Prostate gland (tissue), 2 donors: ENCODE measurements around the gene NUBP1. TPM values are rescaled to one million over a fixed set of nuclear protein-coding genes. Genes with fewer than 3 reads are reported as not detected.
"Not testable (repeated sequence)": the region's sequence is repeated elsewhere in the genome, so short reads cannot be mapped to it uniquely, and the experiment has no call there.

Experiments
- DNase-seq: peaks from one replicate; pipeline ENCODE4 v3.0.0-alpha.2; 2019; ENCODE audit warnings: low spot score
- H3K27ac ChIP-seq, 2 donors: fragments of 200-600 bp; sonication (generic); 2 replicates each; pipeline ENCODE4 v1.5.1; 2017 to 2019
- H3K27me3 ChIP-seq: fragments of 200-600 bp; sonication (generic); replicated peaks from 2 replicates; pipeline ENCODE4 v1.5.1; 2019; ENCODE audit not compliant: insufficient read depth
- H3K36me3 ChIP-seq, 2 donors: fragments of 200-600 bp; sonication (generic); 1 replicate in 1 of 2; 2 replicates in 1 of 2; pipeline versions ENCODE4 v1.5.1 to v1.8.1; 2017 to 2019
- H3K4me1 ChIP-seq: fragments of 200-600 bp; sonication (generic); replicated peaks from 2 replicates; pipeline ENCODE4 v1.5.1; 2019
- H3K4me3 ChIP-seq, 2 donors: fragments of 200-600 bp; sonication (generic); 2 replicates each; pipeline ENCODE4 v1.5.1; 2017 to 2019
- H3K9me3 ChIP-seq: fragments of 200-600 bp; sonication (generic); 2 replicates; pipeline ENCODE4 v1.5.1; 2017
- CTCF ChIP-seq, 4 experiments: fragments of 200-600 bp in 2 of 4; fragments of 450-650 bp in 2 of 4; sonication (generic) in 2 of 4; IDR thresholded peaks; 1 replicate in 3 of 4; 2 replicates in 1 of 4; pipeline ENCODE4 v1.5.1; 2016 to 2019; ENCODE audit warnings: antibody characterized with exemption in 4 of 4, mild to moderate bottlenecking in 2 of 4, moderate library complexity in 2 of 4
- POLR2A ChIP-seq: fragments of 450-650 bp; IDR thresholded peaks from one replicate; pipeline ENCODE4 v1.6.1; 2016; ENCODE audit warnings: antibody characterized with exemption, mild to moderate bottlenecking
- POLR2AphosphoS5 ChIP-seq: sonication (generic); formaldehyde crosslinking; IDR thresholded peaks from one replicate; pipeline ENCODE4 v1.6.1; 2017; ENCODE audit warnings: antibody characterized with exemption
- WGBS: methylation state at CpG from one replicate; pipeline ENCODE4 v1.1.5; 2018; 5-methylcytosine and 5-hydroxymethylcytosine counted together
- intact Hi-C: fragments of 100-400 bp; cut with DNase I; formaldehyde crosslinking; loops from one replicate; pipeline ENCODE4 v1.14.2; 2022
- total RNA-seq, 2 donors: library from RNA; depleted of rRNA; stranded (reverse); fragments of >200 nt; gene quantifications; one replicate each; pipeline ENCODE4 v1.1.0, GENCODE V29; 2016

The NUBP1 gene
- total RNA-seq, 2 donors from 2014 or later, result 31.6 to 36.0 TPM

GRCh38 chr16:10737068-10737625 lies 6.5 kb upstream of the NUBP1 start:
- TF ChIP-seq POLR2A (no peak), CTCF (IDR thresholded peaks at IDR 0.05) (peak; percentile 90 to 98 (median 94)), POLR2AphosphoS5 (peak; percentile 53)
- intact Hi-C loops, result loop anchor here (5.0 kb wide), 2 partner anchors 155 to 220 kb away; partner anchors contain the start of gene EMP2
- no peak overlapping the region for H3K4me3 ChIP-seq

GRCh38 chr16:10738231-10739077 lies 5.2 kb upstream of the NUBP1 start:
- no peak overlapping the region for H3K4me3 ChIP-seq
- no peak for DNase-seq
- H3K27me3 ChIP-seq, result no peaks in the 10 kb centered on the region
- H3K9me3 ChIP-seq, result no peaks in the 10 kb centered on the region
- H3K4me1 ChIP-seq, result no peaks in the 10 kb centered on the region
- no peak for TF ChIP-seq POLR2AphosphoS5
- no peak for TF ChIP-seq CTCF (IDR thresholded peaks at IDR 0.05)
- TF ChIP-seq POLR2A, result no peak
- intact Hi-C loops, result loop anchor here (5.0 kb wide), 2 partner anchors 156 to 221 kb away; partner anchors contain the start of gene EMP2
- H3K36me3 ChIP-seq, result no peaks in the 10 kb centered on the region
- 66% methylated on average over 12 of the region's 12 CpGs for WGBS
- H3K27ac ChIP-seq, result no peak overlapping the region

More at GRCh38 chr16:10737068-10737625, 6.5 kb upstream of the NUBP1 start:
- H3K4me1 ChIP-seq, result no peaks in the 10 kb centered on the region
- 39% methylated on average over 12 of the region's 12 CpGs for WGBS
- no peaks in the 10 kb centered on the region for H3K27me3 ChIP-seq
- H3K36me3 ChIP-seq, result no peaks in the 10 kb centered on the region
- H3K27ac ChIP-seq, result no peak overlapping the region
- no peaks in the 10 kb centered on the region for H3K9me3 ChIP-seq
- DNase-seq, result peak; percentile 63

- Histone ChIP-seq H3K9me3 (no peaks in the 10 kb centered on the region), H3K4me3 (no peak overlapping the region), H3K36me3 (no peaks in the 10 kb centered on the region), H3K27ac (no peak overlapping the region), H3K27me3 (no peaks in the 10 kb centered on the region), H3K4me1 (no peaks in the 10 kb centered on the region)
- no peak for TF ChIP-seq POLR2A
- no peak for TF ChIP-seq POLR2AphosphoS5
- TF ChIP-seq CTCF (IDR thresholded peaks at IDR 0.05), result no peak
- intact Hi-C loops, result loop anchor here (5.0 to 10.0 kb wide), 6 partner anchors 87 to 1175 kb away; partner anchors contain the start of genes EMP2 and GSPT1
- WGBS, result 92% methylated on average over 10 of the region's 10 CpGs
- no peak for DNase-seq
Measured at GRCh38 chr16:10740000-10740844, 3.4 kb upstream of the NUBP1 start.

GRCh38 chr16:10740845-10741208 lies 2.8 kb upstream of the NUBP1 start:
- 82% methylated on average over 2 of the region's 2 CpGs for WGBS
- H3K36me3 ChIP-seq, result no peaks in the 10 kb centered on the region
- no peaks in the 10 kb centered on the region for H3K4me1 ChIP-seq
- no peak for DNase-seq
- H3K27ac ChIP-seq, result no peak overlapping the region
- H3K27me3 ChIP-seq, result no peaks in the 10 kb centered on the region
- H3K9me3 ChIP-seq, result no peaks in the 10 kb centered on the region
- no peak overlapping the region for H3K4me3 ChIP-seq
- intact Hi-C loops, result loop anchor here (5.0 to 10.0 kb wide), 4 partner anchors 86 to 1174 kb away; partner anchors contain the start of gene GSPT1
- TF ChIP-seq POLR2AphosphoS5 (no peak), POLR2A (no peak), CTCF (IDR thresholded peaks at IDR 0.05) (no peak)

GRCh38 chr16:10741249-10741648 lies 2.4 kb upstream of the NUBP1 start:
- WGBS, result 94% methylated on average over 10 of the region's 10 CpGs
- intact Hi-C loops, result loop anchor here (5.0 to 10.0 kb wide), 4 partner anchors 86 to 1174 kb away; partner anchors contain the start of gene GSPT1
- H3K4me1 ChIP-seq, result not testable (repeated sequence)

More at GRCh38 chr16:10741249-10741648, 2.4 kb upstream of the NUBP1 start:
- H3K4me3 ChIP-seq, H3K27ac ChIP-seq, DNase-seq, H3K9me3 ChIP-seq, H3K36me3 ChIP-seq, H3K27me3 ChIP-seq: not testable (repeated sequence)
